Ishikawa (cell line): ENCODE measurements around the gene RIN1.
A peak's percentile ranks its signal among the peaks of the same experiment; 100 is the strongest.

Experiments used
- CEBPB ChIP-seq: IDR thresholded peaks from 2 replicates; pipeline ENCODE4 v1.6.1; 2012
- CREB1 ChIP-seq: IDR thresholded peaks from 2 replicates; pipeline ENCODE4 v1.6.1; 2012; ENCODE audit warnings: low read depth
- EGR1 ChIP-seq: IDR thresholded peaks from 2 replicates; pipeline ENCODE4 v1.6.1; 2012
- EP300 ChIP-seq: IDR thresholded peaks from 2 replicates; pipeline ENCODE4 v1.6.1; 2012; ENCODE audit warnings: borderline replicate concordance
- FOXM1 ChIP-seq: IDR thresholded peaks from 2 replicates; pipeline ENCODE4 v1.6.1; 2012; ENCODE audit warnings: low read depth, borderline replicate concordance
- NFIC ChIP-seq: IDR thresholded peaks from 2 replicates; pipeline ENCODE4 v1.6.1; 2012
- RAD21 ChIP-seq: IDR thresholded peaks from 2 replicates; pipeline ENCODE4 v1.6.1; 2012; ENCODE audit warnings: low read depth
- REST ChIP-seq: IDR thresholded peaks from 2 replicates; pipeline ENCODE4 v1.6.1; 2012; ENCODE audit warnings: low read depth, mild to moderate bottlenecking
- TAF1 ChIP-seq: IDR thresholded peaks from 2 replicates; pipeline ENCODE4 v1.6.1; 2012; ENCODE audit warnings: low read depth, mild to moderate bottlenecking
- TCF12 ChIP-seq: IDR thresholded peaks from 2 replicates; pipeline ENCODE4 v1.6.1; 2012; ENCODE audit warnings: low read depth
- TEAD4 ChIP-seq: IDR thresholded peaks from 2 replicates; pipeline ENCODE4 v1.6.1; 2012
- USF1 ChIP-seq: IDR thresholded peaks from 2 replicates; pipeline ENCODE4 v1.6.1; 2012
- YY1 ChIP-seq: IDR thresholded peaks from 2 replicates; pipeline ENCODE4 v1.6.1; 2012; ENCODE audit warnings: low read depth
- ZBTB7A ChIP-seq: IDR thresholded peaks from 2 replicates; pipeline ENCODE4 v1.6.1; 2012; ENCODE audit warnings: low read depth
- TF ChIP-seq, protein P1 (sequence below): IDR thresholded peaks from 2 replicates; pipeline ENCODE4 v1.6.1; 2012

RIN1 gene

DNA sequence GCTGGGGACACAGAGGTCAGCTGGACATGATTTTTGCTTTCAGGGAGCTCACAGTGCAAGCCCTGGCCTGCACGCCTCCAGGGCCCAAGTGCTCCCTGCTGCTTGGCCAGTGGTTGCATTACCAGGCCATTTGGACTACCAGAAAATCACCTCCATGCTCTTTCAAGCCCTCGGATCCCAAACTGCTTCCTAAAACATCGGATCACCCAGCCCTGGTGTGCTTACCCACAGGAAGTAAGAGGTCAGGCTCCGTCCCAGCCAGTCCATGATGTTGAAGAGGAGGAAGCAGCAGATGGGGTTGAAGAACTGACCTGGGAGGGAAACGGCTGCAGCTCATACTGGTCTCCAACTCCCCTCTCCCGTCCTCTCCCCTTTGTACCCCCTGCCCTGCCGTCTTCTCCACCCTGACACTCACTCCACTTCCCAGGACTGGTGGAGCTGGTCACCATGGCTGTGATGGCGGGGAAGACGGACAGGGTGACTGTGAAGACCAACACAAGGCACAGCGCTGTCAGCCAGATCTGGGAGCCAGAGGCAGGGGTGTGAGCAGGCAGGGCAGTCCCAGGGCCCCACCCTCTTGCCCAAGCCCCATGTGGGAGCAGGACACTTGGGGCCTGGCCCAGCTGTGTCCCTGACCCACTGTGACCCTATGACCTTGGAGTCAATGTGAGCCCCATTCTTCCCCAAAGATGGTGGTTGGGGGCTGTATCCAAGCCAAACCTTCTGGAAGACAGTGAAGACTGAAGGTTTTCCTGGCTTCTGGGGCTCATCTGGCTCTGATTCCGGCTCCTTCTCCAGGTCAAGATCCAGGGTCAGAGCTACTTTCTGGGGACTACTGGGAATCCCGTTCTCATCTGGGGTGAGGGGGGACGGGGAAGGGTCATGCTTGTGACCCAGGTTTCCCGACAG is 29.7 kb upstream of the RIN1 start:
- TF ChIP-seq TEAD4 (no peak), EP300 (no peak), CREB1 (no peak), NFIC (no peak), EGR1 (no peak), REST (no peak), USF1 (no peak), TAF1 (no peak), RAD21 (no peak), ZBTB7A (no peak), CEBPB (no peak), YY1 (no peak), TCF12 (no peak), FOXM1 (no peak)
- TF ChIP-seq, protein P1, sequence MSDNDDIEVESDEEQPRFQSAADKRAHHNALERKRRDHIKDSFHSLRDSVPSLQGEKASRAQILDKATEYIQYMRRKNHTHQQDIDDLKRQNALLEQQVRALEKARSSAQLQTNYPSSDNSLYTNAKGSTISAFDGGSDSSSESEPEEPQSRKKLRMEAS: no peak

DNA sequence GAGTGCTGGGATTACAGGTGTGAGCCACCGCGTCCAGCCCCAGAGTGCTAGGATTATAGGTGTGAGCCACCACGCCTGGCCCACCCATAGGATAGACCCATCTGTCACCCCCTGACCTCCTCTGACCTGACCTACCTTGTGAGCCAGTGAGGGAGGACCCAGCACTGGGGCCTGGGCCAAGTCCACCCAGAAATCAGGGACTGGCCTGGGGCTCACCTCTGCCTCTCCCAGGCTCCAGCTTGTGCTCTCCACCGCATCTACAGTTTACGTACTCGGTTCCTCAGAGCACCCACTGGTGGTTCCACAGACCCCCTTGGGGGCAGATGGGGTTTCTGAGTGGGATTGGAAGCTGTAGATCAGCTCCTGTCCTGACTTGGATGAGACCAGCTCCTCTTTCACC is 28.9 kb upstream of the RIN1 start:
- no peak for TF ChIP-seq EP300
- TF ChIP-seq ZBTB7A: no peak
- TF ChIP-seq FOXM1: no peak
- TF ChIP-seq RAD21: no peak
- TF ChIP-seq USF1: no peak
- TF ChIP-seq YY1: no peak
- TF ChIP-seq CEBPB: no peak
- TF ChIP-seq TAF1: no peak
- TF ChIP-seq NFIC: no peak
- no peak for TF ChIP-seq EGR1

DNA sequence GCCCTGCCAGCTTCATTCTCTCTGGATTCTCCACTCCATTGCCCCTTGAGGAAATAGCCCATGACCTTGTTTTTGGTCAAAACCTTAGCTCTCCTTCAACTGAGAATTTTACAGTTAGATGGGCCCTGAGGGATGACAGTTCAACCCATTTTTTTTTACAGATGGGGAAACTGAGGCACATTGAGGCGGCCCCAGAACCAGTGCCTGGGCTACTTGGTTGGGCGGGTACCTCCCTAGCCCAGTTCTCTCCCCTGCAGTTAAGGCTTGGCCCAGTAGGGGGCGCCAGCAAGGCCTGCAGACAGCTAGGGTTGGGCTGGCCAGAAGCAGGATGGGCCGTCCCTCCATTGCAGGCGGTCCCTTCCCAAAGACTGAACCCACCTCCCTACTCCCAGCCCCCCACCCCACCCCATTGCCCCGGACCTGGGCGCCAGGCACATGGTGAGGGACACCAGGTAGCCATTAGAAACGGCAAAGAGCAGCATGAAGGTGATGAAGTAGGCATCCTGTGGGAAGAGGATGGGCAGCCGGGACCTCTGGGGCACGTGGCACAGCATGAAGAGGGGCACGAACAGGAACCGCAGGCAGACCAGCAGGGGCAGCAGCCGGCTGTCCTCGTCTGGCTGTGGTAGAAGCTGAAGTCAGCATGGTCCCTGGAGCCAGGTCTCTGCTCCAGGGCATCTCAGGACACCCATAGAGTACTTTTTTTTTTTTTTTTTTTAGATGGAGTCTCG is 27.7 kb upstream of the RIN1 start:
- TF ChIP-seq REST: no peak
- TF ChIP-seq YY1: 0 out of 2 replicates have a peak, but pooled peaks have one; percentile 48
- peak; percentile 43; the same call in 1 of the 2 replicates for TF ChIP-seq RAD21
- no peak for TF ChIP-seq FOXM1

DNA sequence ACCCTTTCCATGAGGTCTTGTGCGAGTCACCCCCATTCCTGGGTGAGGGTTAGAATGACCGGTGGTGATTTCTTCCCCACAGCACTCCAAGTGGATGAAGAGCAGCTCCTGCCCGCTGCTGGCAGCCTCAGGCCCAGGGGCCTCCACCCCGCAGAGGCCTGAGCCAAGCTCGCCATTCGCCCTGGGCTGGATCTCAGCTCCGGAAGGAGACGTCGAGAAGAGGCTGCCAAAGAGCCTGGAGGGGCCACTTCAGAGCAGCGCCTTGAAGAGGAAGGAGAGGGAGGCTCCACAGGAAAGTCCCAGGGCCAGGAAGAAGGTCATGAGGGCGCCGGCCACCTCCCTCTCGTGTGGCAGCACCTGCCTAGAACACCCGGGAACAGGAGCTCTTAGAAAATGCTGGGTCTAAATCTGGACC is 27.0 kb upstream of the RIN1 start:
- TF ChIP-seq, protein P1: no peak
- no peak for TF ChIP-seq REST
